GM19467 (cell line): ENCODE results near the gene KRTAP12-1.

Experiments used
- ATAC-seq: cut with Tn5 transposase; IDR thresholded peaks from one replicate; pipeline ENCODE4 v1.9.1; 2021; ENCODE audit warnings: mild to moderate bottlenecking, moderate library complexity; ENCODE audit not compliant: unreplicated experiment

KRTAP12-1 gene

DNA sequence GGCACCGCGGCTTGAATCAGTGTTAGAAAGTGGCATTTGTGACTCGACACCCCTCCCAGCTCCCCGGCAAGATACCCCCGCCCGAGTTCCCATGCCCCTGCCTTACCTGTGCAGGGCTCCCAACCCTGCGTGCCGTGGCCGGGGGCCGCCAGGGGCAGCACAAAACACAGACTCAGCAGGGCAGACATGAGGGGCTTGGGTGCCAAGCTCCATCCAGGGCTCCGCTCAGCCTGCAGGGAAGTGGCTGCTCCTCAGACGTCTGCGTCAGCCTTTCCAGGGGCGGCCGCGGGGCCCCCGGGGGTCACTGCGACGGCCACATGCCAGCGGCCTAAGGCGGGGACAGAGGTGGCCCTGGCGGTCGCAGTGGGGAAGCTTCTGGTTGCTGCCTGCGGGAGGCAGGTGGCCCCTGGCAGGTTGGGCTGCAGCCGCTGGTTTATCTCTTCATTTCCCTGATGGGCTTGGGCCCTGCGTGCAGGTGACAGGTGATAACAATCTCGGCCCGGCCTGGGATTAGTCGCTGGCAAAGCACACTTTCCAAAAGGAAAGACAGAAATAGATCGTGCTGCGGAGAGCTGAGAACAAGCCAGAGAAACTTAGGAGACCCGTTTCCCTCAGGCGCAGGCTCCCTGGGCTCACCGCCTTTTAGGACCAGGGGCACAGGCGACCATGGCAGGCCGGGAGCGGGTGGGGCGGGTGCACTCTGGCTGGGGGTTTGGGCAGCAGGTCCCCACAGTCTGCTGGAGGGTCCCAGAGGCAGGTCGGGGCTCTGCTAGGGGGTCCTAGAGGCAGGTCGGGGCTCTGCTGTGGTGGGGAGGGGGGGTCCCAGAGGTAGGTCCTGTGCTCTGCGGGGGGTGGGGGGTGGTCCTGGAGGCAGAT lies 29.6 kb upstream of the KRTAP12-1 start, which contains the start of gene TSPEAR:
TSPEAR (minus strand) TSS at position 246 of the 876 bp plus-strand sequence; CDS start at position 188, 58 bp downstream.
- no peak for ATAC-seq

DNA sequence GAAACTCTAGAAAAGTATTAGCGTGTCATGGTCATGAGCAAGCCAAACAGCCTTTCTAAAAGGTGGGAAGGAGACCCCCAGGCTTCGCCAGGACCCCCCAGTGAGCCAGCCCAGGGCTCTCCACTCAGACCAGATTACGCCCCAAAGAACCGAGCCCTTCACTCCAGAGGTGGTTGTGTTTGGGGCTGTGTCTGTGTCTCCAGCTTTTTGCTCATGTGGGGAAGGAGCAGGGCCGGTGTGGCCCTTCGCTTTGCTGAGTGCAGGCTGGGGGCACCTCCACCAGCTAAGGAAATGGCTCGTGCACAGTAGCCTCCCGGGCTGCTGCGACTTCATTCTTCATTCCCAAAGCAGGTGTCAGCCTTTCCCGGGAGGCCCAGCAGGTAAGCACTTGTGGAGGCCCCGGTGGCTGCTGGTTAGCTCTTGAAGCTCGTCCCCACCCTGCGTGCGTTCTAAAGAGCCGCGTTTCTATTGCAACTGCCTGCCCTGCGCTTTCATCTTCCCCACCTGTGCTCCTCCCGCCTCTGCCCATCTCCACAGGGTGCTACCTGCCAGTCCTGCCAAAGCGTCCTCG lies 28.9 kb upstream of the KRTAP12-1 start:
- no peak for ATAC-seq

DNA sequence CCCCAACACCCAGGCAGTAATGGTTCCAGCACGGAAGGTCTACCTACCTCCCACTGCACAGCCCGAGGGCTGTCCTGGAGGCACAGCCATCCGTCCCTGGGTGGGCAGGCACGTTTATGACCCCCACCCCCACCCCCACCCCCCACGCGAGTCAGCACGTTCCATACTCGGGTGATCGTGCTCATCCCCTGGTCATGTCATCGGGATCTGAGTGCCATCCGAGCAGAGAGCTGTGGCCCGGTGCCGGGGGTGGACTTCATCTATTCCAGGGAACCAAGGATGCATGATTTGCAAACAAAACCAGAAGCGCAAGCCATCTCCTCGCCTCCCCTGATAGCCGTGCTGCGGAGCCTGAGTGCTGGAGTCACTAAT lies 28.3 kb upstream of the KRTAP12-1 start:
- no peak for ATAC-seq

DNA sequence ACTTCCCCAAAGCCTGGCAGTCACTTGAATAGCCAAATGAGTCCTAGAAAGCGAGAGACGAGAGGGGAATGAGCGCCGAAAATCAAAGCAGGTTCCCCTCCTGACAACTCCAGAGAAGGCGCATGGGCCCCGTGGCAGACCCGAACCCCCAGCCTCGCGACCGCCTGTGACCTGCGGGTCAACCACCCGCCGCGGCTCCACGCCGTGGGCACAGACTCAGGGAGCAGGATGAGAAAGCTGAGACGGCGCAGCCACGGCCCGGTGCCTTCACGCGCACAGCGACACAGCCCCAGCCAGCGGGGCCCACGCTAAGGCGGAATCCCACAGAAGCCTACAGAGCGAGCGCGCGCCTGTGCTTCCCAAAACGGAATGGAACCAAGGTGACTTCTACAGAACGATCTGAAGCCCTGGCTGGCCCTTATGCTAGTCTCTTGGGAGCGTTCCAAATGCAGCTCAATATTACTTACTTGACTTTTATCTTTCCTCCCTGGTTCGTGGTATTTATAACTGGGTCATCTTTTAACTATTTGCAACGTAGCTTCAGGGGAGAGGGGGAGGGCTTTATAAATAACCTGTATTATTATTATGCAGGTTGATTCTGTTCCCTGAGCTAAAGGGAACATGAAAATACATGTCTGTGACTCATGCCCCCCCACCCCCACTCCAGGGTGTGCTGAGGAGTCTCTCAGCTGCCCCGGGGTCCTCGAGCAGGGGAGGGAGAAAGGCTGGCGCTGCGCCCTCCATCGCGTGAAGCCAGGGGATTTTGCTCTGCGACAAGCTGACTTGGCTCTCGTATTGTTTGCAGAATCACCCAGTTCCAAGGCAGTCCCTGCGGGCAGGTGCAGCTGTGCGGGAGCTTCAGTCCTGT lies 27.7 kb upstream of the KRTAP12-1 start:
- ATAC-seq: no peak

DNA sequence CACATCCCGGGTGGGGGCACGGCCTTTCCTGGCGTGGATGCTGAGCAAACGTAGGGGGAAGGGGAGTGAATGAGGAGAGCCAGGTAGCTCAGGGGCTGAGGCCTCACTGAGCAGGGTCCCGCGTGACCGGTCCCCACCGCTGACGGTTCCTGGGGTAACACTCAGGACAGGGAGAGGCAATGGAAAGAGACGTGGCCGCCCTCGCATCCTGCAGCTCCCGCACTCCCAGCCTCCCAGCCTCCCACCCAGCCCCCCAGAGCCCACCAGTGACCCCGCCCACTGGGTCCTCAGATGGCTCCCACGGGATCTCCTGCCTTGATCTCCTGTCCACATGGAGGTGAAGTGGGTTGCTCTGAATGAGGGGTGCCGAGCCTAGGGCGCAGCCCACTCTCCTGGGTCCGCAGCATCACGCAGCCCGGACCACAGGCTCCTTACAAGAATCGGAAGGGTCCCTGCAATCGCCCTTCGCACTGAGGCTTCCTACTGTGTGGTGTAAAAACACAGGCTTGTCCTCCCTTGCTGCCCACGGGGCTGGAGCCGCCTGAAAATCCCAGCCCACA lies 27.0 kb upstream of the KRTAP12-1 start:
- ATAC-seq: no peak

DNA sequence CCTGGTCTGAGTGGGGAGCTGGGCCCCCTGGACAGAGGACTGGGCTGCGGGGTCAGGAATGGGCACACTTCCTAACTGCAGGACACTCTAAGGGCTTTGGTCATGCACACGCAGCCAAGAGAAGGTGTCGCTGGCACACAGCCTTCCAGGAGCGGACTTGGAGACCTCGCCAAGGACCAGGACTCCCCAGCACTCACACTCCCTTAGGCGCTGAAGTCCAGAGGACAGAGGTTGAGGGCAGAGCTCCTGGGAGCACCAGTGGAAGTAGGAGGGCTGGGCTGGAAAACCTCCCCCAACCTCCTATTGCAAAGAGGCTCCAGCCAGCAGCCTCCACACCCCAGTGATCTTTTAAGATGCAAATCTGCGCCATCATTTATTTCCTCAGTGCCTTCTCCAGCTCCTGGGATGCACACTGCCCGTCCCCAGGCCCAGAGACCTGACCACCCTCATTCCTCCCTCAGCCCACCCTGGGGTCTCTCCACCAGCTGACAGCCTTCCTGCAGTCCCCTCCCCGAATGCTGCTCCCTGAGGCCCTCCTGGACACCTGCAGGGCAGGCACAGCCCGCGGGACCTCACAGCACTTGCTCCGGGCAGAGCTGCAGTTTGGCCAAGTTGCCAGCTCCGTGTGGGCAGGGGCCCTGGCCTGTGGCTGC lies 26.4 kb upstream of the KRTAP12-1 start:
- no peak for ATAC-seq

DNA sequence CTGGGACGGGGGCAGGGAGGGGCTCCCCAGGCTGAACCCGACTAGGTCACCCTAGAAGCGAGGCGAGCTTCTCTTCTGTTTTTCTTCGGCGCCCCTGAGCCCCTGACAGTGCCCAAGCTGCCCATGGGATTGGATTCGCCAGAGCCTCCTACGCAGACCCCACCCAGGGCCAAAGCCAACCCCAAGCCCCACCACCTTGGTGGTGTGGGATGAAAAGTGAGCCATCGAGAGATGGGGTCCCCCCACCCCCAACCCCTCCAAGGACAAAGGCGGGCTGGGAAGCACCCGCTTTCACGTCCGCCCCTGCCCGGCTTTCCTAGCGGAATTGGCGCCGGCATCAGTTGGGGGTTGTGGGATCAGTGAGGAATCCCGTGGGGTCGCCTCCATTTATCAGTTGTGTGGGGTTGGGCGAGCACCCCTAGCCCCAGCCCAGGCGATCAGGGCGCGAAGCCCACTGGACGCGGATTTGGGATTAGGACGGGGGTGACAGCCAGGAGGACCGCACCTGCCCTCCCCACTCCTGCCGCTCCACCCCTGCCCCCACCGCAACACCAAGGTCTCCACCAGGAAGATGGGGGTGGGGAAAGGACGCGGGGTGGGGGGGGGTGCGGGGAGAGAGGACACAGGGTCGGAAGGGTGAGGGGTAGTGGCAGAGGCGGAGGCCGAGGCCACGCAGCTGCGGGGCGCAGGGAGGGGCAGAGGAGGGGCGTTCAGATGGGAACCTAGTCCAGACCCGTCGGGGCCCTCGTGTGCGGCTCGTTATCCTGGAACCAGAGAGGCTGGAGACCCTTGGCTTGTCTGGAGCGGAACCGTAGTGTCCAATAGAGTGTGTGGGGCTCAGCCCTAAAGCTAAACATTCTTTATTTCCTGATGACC lies 25.0 kb upstream of the KRTAP12-1 start:
- ATAC-seq: no peak

DNA sequence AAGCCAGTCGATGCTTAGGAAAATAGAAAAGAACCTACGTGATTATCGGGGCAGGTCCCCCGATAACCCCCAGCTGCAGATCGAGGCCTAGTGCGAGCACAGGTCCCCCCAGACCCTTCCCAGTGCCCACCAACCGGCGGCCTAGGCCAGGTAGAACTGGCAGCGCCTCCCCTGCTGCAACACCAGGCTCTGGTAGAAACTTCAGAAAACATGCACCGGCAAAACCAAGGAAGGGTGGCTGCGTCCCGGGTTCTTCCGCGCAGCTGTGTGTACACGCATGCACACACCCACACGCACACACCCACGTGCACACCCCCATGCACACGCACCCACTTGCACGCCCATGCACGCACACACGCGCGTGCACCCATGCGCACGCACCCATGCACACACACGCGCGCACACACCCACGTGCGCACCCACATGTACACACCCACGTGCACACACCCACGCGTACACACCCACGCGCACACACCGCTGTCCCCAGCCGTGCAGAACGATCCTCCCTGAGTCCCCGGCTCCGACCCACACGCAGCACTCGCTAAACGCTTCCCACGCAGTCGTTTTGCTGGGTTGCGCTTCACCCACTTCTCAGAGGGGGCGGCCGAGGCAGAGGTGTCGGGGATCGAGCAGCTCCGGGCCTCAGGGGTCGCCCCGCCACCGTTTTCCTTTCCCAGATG lies 24.2 kb upstream of the KRTAP12-1 start:
- ATAC-seq: no peak

DNA sequence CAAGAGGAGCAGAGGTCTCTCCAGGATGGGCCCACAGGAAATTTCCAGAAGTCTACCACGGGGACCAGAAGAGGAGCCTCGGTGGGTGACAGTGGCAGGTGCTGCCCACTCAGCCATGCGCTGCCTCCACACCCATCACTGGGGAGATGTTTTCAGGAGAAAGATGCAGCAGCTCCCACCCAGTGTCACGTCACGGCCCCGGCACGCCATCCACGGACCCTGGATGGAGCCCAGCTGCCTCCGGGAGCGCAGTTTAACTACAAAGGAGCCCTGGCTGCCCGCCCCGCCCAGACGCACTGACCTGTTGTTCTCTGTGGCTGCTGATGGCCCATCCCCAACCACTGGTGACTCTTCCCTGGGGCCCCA lies 22.7 kb upstream of the KRTAP12-1 start:
- ATAC-seq: no peak

DNA sequence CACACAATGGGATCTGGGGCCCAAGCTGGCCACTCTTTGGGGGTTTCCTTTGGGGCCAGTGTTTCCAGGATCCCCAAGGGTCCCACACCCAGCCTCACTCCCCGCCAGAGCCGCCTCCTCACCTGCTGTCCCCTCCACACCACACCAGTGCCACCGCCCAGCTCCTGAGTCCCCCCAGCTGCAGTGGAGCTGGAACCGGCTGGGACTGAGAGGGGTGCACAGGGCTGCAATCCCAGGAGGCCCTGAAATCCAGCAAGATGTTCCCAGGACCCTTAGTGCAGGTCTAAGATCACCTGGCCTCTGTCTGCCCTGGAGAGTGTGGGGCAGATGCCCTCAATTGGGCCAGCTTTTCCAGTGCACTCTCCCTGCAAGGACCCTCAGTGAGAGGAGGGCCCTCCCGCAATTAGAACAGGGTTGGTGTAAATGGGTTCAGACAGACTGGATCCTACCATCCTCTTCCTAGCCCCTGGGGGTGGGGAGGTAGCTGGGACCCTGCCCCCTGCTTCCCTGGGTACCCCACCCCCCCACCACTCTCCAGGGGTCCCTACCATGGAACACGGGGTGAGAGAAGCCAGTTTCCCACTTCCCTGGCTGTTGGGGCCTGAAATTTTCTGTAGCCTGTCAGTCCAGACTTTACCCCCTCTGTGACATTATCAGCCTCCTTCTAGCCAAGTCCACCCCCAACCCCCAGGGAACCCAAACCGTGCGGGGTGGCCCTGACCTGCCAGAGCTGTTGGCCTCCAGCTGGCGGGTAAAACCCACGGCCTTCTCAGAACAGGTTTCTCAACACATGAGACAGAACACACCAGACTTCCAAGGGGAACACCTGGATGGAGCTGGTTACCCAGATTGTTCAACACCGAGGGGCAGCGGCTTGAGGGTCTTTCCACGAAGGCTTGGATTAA lies 22.0 kb upstream of the KRTAP12-1 start:
- no peak for ATAC-seq

DNA sequence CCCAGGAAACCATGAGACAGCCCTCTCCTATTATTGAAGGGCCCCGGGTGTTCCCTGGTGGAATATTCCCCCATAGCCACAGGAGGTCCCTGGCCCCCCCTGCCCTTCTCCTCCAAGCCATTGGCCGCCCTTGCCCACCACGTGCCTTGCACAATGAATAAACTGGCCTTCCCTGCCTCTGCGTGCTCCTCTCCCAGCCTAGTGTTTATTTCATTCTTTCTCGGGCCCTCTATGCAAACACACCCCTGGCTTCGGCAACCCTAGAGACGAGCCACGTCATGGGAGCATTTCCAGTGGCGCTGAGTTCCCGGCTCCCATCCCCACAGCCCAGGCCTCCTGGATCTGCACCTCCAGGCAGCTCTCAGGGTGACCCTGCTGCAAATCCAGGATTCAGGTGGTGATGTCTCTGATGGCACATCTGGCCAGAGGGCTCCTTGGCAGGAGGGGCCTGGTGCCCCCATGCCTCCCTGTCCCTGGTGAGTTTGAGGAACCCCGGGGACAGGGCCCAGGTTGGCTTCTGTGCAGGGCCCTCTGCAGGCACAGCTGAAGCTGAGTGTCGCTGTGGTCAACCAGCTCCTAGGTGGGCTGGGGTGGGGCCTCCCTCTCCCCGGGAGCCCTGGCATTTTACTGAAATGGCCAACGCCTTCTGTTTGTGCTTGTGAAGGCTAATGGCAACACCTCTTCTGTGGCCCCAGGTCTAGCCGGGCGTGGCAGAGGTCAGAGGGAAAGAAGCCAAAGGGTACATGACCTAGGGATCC lies 21.2 kb upstream of the KRTAP12-1 start:
- no peak for ATAC-seq

DNA sequence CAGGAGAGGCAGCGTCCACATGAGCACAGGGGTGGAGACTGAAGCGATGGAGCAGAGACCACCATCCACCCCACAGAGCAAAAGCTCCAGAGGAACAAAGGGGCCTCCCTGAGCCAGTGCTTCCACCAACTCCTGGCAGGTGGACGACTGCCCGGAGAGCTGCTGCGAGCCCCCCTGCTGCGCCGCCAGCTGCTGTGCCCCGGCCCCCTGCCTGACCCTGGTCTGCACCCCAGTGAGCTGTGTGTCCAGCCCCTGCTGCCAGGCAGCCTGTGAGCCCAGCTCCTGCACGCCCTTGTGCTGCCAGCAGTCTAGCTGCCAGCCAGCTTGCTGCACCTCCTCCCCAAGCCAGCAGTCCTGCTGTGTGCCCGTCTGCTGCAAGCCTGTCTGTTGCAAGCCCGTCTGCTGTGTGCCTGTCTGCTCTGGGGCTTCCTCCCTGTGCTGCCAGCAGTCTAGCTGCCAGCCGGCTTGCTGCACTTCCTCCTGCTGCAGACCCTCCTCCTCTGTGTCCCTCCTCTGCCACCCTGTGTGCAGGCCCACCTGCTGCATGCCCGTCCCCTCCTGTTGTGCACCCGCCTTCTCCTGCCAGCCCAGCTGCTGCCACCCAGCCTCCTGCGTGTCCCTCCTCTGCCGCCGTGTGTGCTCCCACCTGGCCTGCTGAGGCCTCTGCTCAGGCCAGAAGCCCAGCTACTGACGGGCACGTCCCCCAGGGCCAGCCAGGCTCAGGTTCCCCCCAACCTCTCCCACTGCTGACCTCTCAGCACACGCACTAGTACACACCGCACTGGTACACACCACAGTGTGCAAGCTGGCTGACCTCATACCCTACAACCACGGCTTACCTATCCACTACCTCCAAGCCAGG lies 20.4 kb upstream of the KRTAP12-1 start:
- ATAC-seq: no peak

DNA sequence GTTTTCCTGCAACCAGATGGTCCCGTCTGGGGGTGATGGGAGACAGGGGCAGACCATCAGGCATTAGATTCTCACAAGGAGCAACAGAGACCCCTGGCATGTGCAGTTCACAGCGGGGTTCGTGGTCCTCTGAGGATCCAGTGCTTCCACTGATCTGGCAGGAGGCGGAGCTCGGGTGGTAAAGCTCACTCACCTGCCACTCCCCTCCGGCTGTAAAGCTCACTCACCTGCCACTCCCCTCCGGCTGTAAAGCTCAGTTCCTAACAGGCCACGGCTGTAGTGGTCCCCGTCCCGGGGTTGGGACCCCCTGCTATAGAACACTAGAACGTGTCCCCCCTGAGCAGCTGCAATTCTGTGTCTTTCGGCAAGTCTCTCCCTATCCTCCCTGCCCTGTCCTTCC lies 19.6 kb upstream of the KRTAP12-1 start:
- no peak for ATAC-seq

DNA sequence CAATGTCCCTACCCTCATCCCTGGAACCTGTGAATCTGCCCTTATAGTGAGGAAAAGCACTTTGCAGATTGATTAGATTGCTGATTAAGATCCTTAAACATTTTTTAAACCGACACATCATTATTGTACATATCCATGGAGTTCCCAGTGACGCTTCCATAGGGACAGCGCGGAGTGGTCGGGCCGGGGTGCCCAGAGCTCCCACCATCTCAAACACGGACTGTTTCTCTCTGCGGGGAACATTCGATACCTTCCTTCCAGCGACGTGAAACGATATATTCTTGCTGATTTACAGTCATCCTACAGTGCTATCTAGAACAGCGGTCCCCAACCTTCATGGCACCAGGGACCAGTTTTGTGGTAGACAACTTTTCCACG lies 19.0 kb upstream of the KRTAP12-1 start:
- no peak for ATAC-seq

DNA sequence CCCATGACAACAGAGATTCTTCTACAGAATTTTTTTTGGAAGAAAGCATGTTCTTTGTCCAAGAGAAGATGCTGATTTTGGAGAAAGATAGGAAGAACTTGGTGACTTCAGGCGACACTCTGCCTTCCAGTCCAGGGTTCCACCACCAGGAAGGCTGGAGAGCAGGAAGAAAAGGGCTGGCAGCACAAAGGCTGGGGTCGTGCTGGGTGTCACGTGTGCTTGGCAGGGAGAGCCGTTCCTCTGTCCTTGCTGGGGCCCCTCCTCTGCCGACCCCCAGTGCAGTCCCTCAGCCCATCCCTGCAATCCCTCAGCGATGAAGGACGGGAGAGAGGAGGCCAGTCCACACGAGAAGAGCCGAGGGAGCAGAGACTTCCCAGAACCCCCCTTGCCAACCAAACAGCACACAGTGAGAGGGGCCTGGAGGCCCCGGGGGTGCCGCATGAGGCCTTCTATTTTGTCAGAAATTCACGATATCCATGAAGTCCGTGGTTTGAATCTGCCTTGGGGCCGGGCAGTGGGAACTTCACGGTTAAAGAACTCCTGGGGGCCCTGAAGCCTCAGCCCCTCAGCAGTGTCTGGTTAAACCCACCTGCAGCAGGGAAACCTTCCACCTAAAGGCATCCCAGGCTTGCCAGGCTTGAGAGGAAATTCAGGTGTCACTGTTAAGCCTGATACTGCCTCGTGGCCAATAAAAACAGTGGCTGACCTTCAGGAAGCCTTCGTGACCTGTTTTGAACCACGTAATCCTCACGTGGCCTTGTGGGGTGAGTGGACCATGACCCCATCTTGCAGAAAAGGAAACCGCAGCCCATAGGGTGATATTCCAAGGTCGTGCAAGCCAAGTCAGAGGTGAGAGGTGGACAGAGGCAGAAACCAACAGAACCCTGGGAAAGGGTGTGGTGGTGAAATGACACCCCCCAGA lies 18.4 kb upstream of the KRTAP12-1 start:
- ATAC-seq: no peak
